Measurements from ENCODE around the gene MICOS13.

- no peak for TF ChIP-seq EZH2 (optimal IDR thresholded peaks at IDR 0.05; ENCODE audit: low read depth, low read length)
- TF ChIP-seq CTCF (IDR thresholded peaks at IDR 0.05; ENCODE audit: low read length) = no peak
Measured at GRCh38 chr19:5646703-5647102, 33.6 kb downstream of the MICOS13 start.
